Measurements from ENCODE around the gene PDLIM7. TPM values are rescaled to one million over a fixed set of nuclear protein-coding genes. Genes with fewer than 3 reads are reported as not detected.

PDLIM7 gene
- polyA plus RNA-seq, 1 donor (not counting 4 experiments of a cell fraction or from before 2014, with no cell fraction given): 48.5 TPM

DNA sequence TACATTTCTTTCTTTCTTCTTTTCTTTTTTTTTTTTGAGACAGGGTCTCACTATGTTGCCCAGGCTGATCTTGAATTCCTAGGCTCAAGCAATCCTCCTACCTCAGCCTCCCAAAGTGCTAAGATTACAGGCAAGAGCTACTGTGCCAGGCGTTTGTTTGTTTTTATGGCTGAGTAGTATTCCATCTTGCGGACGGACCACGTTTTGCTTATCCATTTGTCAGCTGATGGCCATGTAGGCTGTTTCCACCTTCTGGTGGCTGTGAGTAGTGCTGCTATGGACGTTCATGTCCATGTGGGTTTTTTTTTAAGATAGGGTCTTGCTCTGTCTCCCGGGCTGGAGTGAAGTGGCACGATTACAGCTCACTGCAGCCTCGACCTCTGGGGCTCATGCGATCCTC is 9.8 kb upstream of the PDLIM7 start:
- FAIRE-seq (no peak), DNase-seq (ENCODE audit: low read depth, low spot score) (no peak)
- H3K4me1 ChIP-seq (ENCODE audit: control insufficient read depth, extremely low read depth, insufficient read depth, low read length): peaks cover 3% of the 10 kb centered on the region
- dilution Hi-C loops (cut with MboI; ENCODE audit: extremely low pct_ligation_motif_present, low sequenced_read_pairs): no loop called here
- no peak overlapping the region for H2AFZ ChIP-seq (ENCODE audit: control insufficient read depth, low read length)
- H3K9ac ChIP-seq (ENCODE audit: control insufficient read depth, extremely low read depth, insufficient read depth, low read length): no peak overlapping the region
- H3K9me1 ChIP-seq (ENCODE audit: control insufficient read depth, extremely low read depth, insufficient read depth, low read length): no peaks in the 10 kb centered on the region
- peaks cover 18 to 19% of the 10 kb centered on the region in 2 experiments for H3K36me3 ChIP-seq (ENCODE audit: control insufficient read depth in 2 of 2, extremely low read depth in 1 of 2, insufficient read depth in 2 of 2, low read length in 2 of 2)
- TF ChIP-seq EZH2 (IDR thresholded peaks at IDR 0.05; ENCODE audit: low read length) (no peak), CTCF (optimal IDR thresholded peaks at IDR 0.05 in 1 of 3, IDR thresholded peaks at IDR 0.05 in 1 of 3, conservative IDR thresholded peaks at IDR 0.05 in 1 of 3; ENCODE audit: extremely low read depth in 1 of 3, insufficient read depth in 2 of 3, low read length in 3 of 3) (peak in 2 of 3 experiments; percentile 20 to 30)
- H4K20me1 ChIP-seq (ENCODE audit: control insufficient read depth, extremely low read depth, insufficient read depth, low read length): no peaks in the 10 kb centered on the region
- H3K27me3 ChIP-seq (ENCODE audit: control insufficient read depth, extremely low read depth, insufficient read depth, low read length): no peaks in the 10 kb centered on the region
- H3K27ac ChIP-seq (ENCODE audit: control insufficient read depth, insufficient read depth, low read length): no peak overlapping the region
- no peaks in the 10 kb centered on the region for H3K79me2 ChIP-seq (ENCODE audit: control insufficient read depth, insufficient read depth, low read length)
- no peak overlapping the region for H3K4me3 ChIP-seq (ENCODE audit: control insufficient read depth in 2 of 3, extremely low read depth in 1 of 3, insufficient read depth in 2 of 3, low read depth in 1 of 3, low read length in 3 of 3)
- H3K9me3 ChIP-seq (ENCODE audit: control insufficient read depth, low read depth, low read length): no peaks in the 10 kb centered on the region
- no peak overlapping the region for H3K4me2 ChIP-seq (ENCODE audit: control insufficient read depth, extremely low read depth, insufficient read depth, low read depth, low read length)

- H3K9me3 ChIP-seq (ENCODE audit: control insufficient read depth, low read depth, low read length): no peaks in the 10 kb centered on the region
- no peak overlapping the region for H2AFZ ChIP-seq (ENCODE audit: control insufficient read depth, low read length)
- no peak for FAIRE-seq
- H3K27ac ChIP-seq (ENCODE audit: control insufficient read depth, insufficient read depth, low read length): no peak overlapping the region
- H3K9ac ChIP-seq (ENCODE audit: control insufficient read depth, extremely low read depth, insufficient read depth, low read length): no peak overlapping the region
- TF ChIP-seq EZH2 (IDR thresholded peaks at IDR 0.05; ENCODE audit: low read length) (no peak), CTCF (optimal IDR thresholded peaks at IDR 0.05 in 1 of 3, IDR thresholded peaks at IDR 0.05 in 1 of 3, conservative IDR thresholded peaks at IDR 0.05 in 1 of 3; ENCODE audit: extremely low read depth in 1 of 3, insufficient read depth in 2 of 3, low read length in 3 of 3) (no peak)
- H3K4me3 ChIP-seq (ENCODE audit: control insufficient read depth in 2 of 3, extremely low read depth in 1 of 3, insufficient read depth in 2 of 3, low read depth in 1 of 3, low read length in 3 of 3): no peak overlapping the region
- no peak overlapping the region for H3K4me2 ChIP-seq (ENCODE audit: control insufficient read depth, extremely low read depth, insufficient read depth, low read depth, low read length)
- H3K27me3 ChIP-seq (ENCODE audit: control insufficient read depth, extremely low read depth, insufficient read depth, low read length): no peaks in the 10 kb centered on the region
- H3K79me2 ChIP-seq (ENCODE audit: control insufficient read depth, insufficient read depth, low read length): no peaks in the 10 kb centered on the region
- H3K36me3 ChIP-seq (ENCODE audit: control insufficient read depth in 2 of 2, extremely low read depth in 1 of 2, insufficient read depth in 2 of 2, low read length in 2 of 2): peaks cover 2 to 5% of the 10 kb centered on the region in 2 experiments
- no peak for DNase-seq (ENCODE audit: low read depth, low spot score)
- dilution Hi-C loops (cut with MboI; ENCODE audit: extremely low pct_ligation_motif_present, low sequenced_read_pairs): no loop called here
- H4K20me1 ChIP-seq (ENCODE audit: control insufficient read depth, extremely low read depth, insufficient read depth, low read length): no peaks in the 10 kb centered on the region
- H3K9me1 ChIP-seq (ENCODE audit: control insufficient read depth, extremely low read depth, insufficient read depth, low read length): no peaks in the 10 kb centered on the region
- H3K4me1 ChIP-seq (ENCODE audit: control insufficient read depth, extremely low read depth, insufficient read depth, low read length): peaks cover 3% of the 10 kb centered on the region
Observed at GRCh38 chr5:177505075-177505474, 7.7 kb upstream of the PDLIM7 start.
